DND-41 (cell line): ENCODE measurements around the gene EXOSC10.

Experiments
- CTCF ChIP-seq: IDR thresholded peaks from 2 replicates; pipeline ENCODE4 v1.5.1; 2012; ENCODE audit warnings: borderline replicate concordance, low read length, moderate library complexity, mild to moderate bottlenecking; ENCODE audit not compliant: poor library complexity, severe bottlenecking; ENCODE audit errors: extremely low read depth
- EZH2 ChIP-seq: IDR thresholded peaks from 3 replicates; pipeline ENCODE4 v1.6.1; 2012; ENCODE audit warnings: borderline replicate concordance, low read depth, mild to moderate bottlenecking, moderate library complexity, low read length, inconsistent platforms; ENCODE audit not compliant: severe bottlenecking

- TF ChIP-seq CTCF, result no peak
- no peak for TF ChIP-seq EZH2
Observed at GRCh38 chr1:11031624-11032262, 67.9 kb downstream of the EXOSC10 start.
